WTC11 (cell line): Measurements from ENCODE around the gene WWOX. TPM values are rescaled to one million over a fixed set of nuclear protein-coding genes. Genes with fewer than 3 reads are reported as not detected.
"Not testable (repeated sequence)": the region's sequence is repeated elsewhere in the genome, so short reads cannot be mapped to it uniquely, and the experiment has no call there.

ENCODE experiments used
- ATAC-seq: fragments of 200-7000 bp; cut with Tn5 transposase; 2 replicates; pipeline ENCODE4 v1.10.0; 2021; ENCODE audit warnings: mild to moderate bottlenecking, moderate library complexity
- CTCF ChIA-PET: fragments of 300-600 bp; sonication (Branson Sonifier 250); formaldehyde crosslinking; loops from one replicate; lab custom pipeline; 2021; ENCODE audit warnings: antibody characterized with exemption; lab: Charles Lee
- POLR2A ChIA-PET: fragments of 350-600 bp; sonication (Branson Sonifier 250); formaldehyde crosslinking; loops from one replicate; lab custom pipeline; 2021; ENCODE audit warnings: antibody characterized with exemption; lab: Charles Lee
- DNase-seq: peaks from one replicate; pipeline ENCODE4 v3.0.0; 2021; ENCODE audit warnings: low spot score
- H3K27ac Mint-ChIP-seq: 2 replicates; pipeline ENCODE4 v1.8.0; 2021; ENCODE audit warnings: mixed read lengths
- H3K27me3 Mint-ChIP-seq: 2 replicates; pipeline ENCODE4 v1.8.0; 2021; ENCODE audit warnings: low read depth, mild to moderate bottlenecking, moderate library complexity, mixed read lengths
- H3K36me3 Mint-ChIP-seq: 2 replicates; pipeline ENCODE4 v1.8.0; 2021; ENCODE audit warnings: mixed read lengths
- H3K4me1 Mint-ChIP-seq: 2 replicates; pipeline ENCODE4 v1.8.0; 2022; ENCODE audit warnings: mixed read lengths
- H3K4me3 Mint-ChIP-seq: 2 replicates; pipeline ENCODE4 v1.8.0; 2021; ENCODE audit warnings: mild to moderate bottlenecking, moderate library complexity, mixed read lengths
- H3K9me3 Mint-ChIP-seq: 2 replicates; pipeline ENCODE4 v1.8.0; 2021; ENCODE audit warnings: mixed read lengths
- ARID4B ChIP-seq: sonication (generic); formaldehyde crosslinking; IDR thresholded peaks from 2 replicates; pipeline ENCODE4 v1.8.0; 2023; ENCODE audit warnings: missing genetic modification reagents, mild to moderate bottlenecking, borderline replicate concordance
- ATF2 ChIP-seq: sonication (generic); formaldehyde crosslinking; IDR thresholded peaks from 2 replicates; pipeline ENCODE4 v1.8.1; 2022; ENCODE audit warnings: low read depth, missing genetic modification reagents, borderline replicate concordance
- ATF3 ChIP-seq: sonication (generic); formaldehyde crosslinking; conservative IDR thresholded peaks from 2 replicates; pipeline ENCODE4 v1.8.1; 2022; ENCODE audit warnings: mild to moderate bottlenecking, missing genetic modification reagents
- ELF4 ChIP-seq: sonication (generic); formaldehyde crosslinking; IDR thresholded peaks from 2 replicates; pipeline ENCODE4 v1.8.1; 2022; ENCODE audit warnings: low read depth, mild to moderate bottlenecking, moderate library complexity, missing genetic modification reagents
- EMX1 ChIP-seq: fragments of 250-450 bp; sonication (Bioruptor Pico); IDR thresholded peaks from 2 replicates; pipeline ENCODE4 v1.8.0; 2021; ENCODE audit warnings: mild to moderate bottlenecking
- ERG ChIP-seq: fragments of 250-450 bp; sonication (Bioruptor Pico); IDR thresholded peaks from 2 replicates; pipeline ENCODE4 v1.8.0; 2021; ENCODE audit warnings: mild to moderate bottlenecking
- HMGA2 ChIP-seq: fragments of 250-450 bp; sonication (Bioruptor Pico); IDR thresholded peaks from 2 replicates; pipeline ENCODE4 v1.4.0; 2021; ENCODE audit warnings: mild to moderate bottlenecking, moderate library complexity
- MLX ChIP-seq: sonication (generic); formaldehyde crosslinking; IDR thresholded peaks from 2 replicates; pipeline ENCODE4 v1.8.1; 2023; ENCODE audit warnings: mild to moderate bottlenecking, missing genetic modification reagents, moderate library complexity
- MXD4 ChIP-seq: fragments of 250-450 bp; sonication (Bioruptor Pico); IDR thresholded peaks from 2 replicates; pipeline ENCODE4 v1.8.0; 2021; ENCODE audit warnings: mild to moderate bottlenecking, moderate library complexity, borderline replicate concordance
- MYBL2 ChIP-seq: sonication (generic); formaldehyde crosslinking; IDR thresholded peaks from 2 replicates; pipeline ENCODE4 v1.8.1; 2023; ENCODE audit warnings: mild to moderate bottlenecking, moderate library complexity, missing genetic modification reagents
- NR2C2 ChIP-seq: sonication (generic); formaldehyde crosslinking; IDR thresholded peaks from 2 replicates; pipeline ENCODE4 v1.8.0; 2022; ENCODE audit warnings: mild to moderate bottlenecking, missing genetic modification reagents
- SMAD3 ChIP-seq: sonication (generic); formaldehyde crosslinking; IDR thresholded peaks from 2 replicates; pipeline ENCODE4 v1.8.0; 2022; ENCODE audit warnings: missing genetic modification reagents, mild to moderate bottlenecking, borderline replicate concordance
- TEAD4 ChIP-seq: sonication (generic); formaldehyde crosslinking; IDR thresholded peaks from 2 replicates; pipeline ENCODE4 v1.8.0; 2022; ENCODE audit warnings: mild to moderate bottlenecking, missing genetic modification reagents
- TP53 ChIP-seq: sonication (generic); formaldehyde crosslinking; IDR thresholded peaks from 2 replicates; pipeline ENCODE4 v1.8.1; 2023; ENCODE audit warnings: mild to moderate bottlenecking, missing genetic modification reagents
- ZBTB21 ChIP-seq: sonication (generic); formaldehyde crosslinking; IDR thresholded peaks from 2 replicates; pipeline ENCODE4 v1.8.1; 2023; ENCODE audit warnings: mild to moderate bottlenecking, missing genetic modification reagents, borderline replicate concordance
- ZNF396 ChIP-seq: fragments of 250-450 bp; sonication (Bioruptor Pico); IDR thresholded peaks from 2 replicates; pipeline ENCODE4 v1.8.0; 2021; ENCODE audit warnings: mild to moderate bottlenecking, moderate library complexity, borderline replicate concordance
- total RNA-seq: library from RNA; stranded (reverse); gene quantifications from 3 replicates; pipeline ENCODE4 v1.2.3, GENCODE V29; 2021
- TF ChIP-seq, protein P1 (sequence below): fragments of 250-450 bp; sonication (Bioruptor Pico); IDR thresholded peaks from 2 replicates; pipeline ENCODE4 v1.9.0; 2021; ENCODE audit warnings: moderate library complexity, mild to moderate bottlenecking, inconsistent platforms, borderline replicate concordance
- TF ChIP-seq, protein P2 (sequence below): fragments of 250-450 bp; sonication (Bioruptor Pico); conservative IDR thresholded peaks from 2 replicates; pipeline ENCODE4 v1.9.0; 2021; ENCODE audit warnings: mild to moderate bottlenecking
- TF ChIP-seq, protein P3 (sequence below): sonication (generic); formaldehyde crosslinking; IDR thresholded peaks from 2 replicates; pipeline ENCODE4 v1.8.1; 2022; ENCODE audit warnings: low read depth, mild to moderate bottlenecking, moderate library complexity, missing genetic modification reagents, borderline replicate concordance
- TF ChIP-seq, protein P4 (sequence below): sonication (generic); formaldehyde crosslinking; IDR thresholded peaks from 2 replicates; pipeline ENCODE4 v1.8.0; 2022; ENCODE audit warnings: missing genetic modification reagents

Gene WWOX
- total RNA-seq, 1 experiment from 2014 or later: 15.7 TPM

GRCh38 chr16:78690510-78690909, 591.1 kb downstream of the WWOX start:
- DNase-seq: no peak
- POLR2A ChIA-PET: no interaction called here
- TF ChIP-seq, protein P1, sequence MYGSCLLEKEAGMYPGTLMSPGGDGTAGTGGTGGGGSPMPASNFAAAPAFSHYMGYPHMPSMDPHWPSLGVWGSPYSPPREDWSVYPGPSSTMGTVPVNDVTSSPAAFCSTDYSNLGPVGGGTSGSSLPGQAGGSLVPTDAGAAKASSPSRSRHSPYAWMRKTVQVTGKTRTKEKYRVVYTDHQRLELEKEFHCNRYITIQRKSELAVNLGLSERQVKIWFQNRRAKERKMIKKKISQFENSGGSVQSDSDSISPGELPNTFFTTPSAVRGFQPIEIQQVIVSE: no peak
- TF ChIP-seq, protein P2, sequence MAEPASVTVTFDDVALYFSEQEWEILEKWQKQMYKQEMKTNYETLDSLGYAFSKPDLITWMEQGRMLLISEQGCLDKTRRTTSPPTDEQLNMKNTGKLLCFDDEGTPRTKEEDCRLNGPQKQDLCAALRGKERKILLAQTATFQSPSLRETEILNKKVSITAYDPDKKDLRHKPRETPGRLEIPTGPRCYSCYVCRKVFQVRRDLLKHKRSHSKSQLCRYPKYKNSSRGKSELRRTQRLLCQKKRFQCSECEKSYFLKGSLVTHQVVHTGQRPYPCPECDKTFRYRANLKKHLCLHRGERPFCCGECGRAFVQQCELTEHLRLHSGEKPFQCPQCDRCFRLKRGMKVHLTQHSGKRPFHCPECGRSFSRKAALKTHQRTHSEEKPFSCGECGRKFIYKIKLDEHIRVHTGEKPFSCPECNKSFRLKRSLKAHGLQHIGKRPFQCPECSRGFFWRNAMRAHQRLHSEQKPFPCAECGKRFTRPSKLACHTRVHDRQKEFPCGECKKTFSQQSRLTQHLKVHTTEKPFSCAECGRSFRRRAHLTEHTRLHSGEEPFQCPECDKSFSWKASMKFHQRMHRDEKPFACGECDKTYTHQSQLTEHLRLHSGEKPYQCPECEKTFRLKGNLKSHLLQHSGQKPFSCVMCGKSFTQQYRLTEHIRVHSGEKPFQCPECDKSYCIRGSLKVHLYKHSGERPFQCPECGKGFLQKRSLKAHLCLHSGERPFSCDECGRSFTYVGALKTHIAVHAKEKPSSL (CRISPR knock-in tag): no peak
- TF ChIP-seq MLX (CRISPR knock-in tag): no peak
- no peak for TF ChIP-seq MYBL2 (CRISPR knock-in tag)
- TF ChIP-seq TEAD4 (CRISPR knock-in tag): no peak
- TF ChIP-seq MXD4: no peak
- no peak for TF ChIP-seq ATF2 (CRISPR knock-in tag)
- no peak for TF ChIP-seq ERG
- TF ChIP-seq ELF4 (CRISPR knock-in tag): no peak
- TF ChIP-seq NR2C2 (CRISPR knock-in tag): no peak
- TF ChIP-seq, protein P3, sequence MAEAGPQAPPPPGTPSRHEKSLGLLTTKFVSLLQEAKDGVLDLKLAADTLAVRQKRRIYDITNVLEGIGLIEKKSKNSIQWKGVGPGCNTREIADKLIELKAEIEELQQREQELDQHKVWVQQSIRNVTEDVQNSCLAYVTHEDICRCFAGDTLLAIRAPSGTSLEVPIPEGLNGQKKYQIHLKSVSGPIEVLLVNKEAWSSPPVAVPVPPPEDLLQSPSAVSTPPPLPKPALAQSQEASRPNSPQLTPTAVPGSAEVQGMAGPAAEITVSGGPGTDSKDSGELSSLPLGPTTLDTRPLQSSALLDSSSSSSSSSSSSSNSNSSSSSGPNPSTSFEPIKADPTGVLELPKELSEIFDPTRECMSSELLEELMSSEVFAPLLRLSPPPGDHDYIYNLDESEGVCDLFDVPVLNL (CRISPR knock-in tag): no peak
- TF ChIP-seq ATF3 (CRISPR knock-in tag): no peak
- TF ChIP-seq, protein P4, sequence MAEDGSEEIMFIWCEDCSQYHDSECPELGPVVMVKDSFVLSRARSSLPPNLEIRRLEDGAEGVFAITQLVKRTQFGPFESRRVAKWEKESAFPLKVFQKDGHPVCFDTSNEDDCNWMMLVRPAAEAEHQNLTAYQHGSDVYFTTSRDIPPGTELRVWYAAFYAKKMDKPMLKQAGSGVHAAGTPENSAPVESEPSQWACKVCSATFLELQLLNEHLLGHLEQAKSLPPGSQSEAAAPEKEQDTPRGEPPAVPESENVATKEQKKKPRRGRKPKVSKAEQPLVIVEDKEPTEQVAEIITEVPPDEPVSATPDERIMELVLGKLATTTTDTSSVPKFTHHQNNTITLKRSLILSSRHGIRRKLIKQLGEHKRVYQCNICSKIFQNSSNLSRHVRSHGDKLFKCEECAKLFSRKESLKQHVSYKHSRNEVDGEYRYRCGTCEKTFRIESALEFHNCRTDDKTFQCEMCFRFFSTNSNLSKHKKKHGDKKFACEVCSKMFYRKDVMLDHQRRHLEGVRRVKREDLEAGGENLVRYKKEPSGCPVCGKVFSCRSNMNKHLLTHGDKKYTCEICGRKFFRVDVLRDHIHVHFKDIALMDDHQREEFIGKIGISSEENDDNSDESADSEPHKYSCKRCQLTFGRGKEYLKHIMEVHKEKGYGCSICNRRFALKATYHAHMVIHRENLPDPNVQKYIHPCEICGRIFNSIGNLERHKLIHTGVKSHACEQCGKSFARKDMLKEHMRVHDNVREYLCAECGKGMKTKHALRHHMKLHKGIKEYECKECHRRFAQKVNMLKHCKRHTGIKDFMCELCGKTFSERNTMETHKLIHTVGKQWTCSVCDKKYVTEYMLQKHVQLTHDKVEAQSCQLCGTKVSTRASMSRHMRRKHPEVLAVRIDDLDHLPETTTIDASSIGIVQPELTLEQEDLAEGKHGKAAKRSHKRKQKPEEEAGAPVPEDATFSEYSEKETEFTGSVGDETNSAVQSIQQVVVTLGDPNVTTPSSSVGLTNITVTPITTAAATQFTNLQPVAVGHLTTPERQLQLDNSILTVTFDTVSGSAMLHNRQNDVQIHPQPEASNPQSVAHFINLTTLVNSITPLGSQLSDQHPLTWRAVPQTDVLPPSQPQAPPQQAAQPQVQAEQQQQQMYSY: no peak
- TF ChIP-seq ZBTB21: no peak
- TF ChIP-seq SMAD3 (CRISPR knock-in tag): no peak
- no peak for TF ChIP-seq ARID4B
- no peak for TF ChIP-seq EMX1 (CRISPR knock-in tag)
- no peak for TF ChIP-seq HMGA2
- no peak for TF ChIP-seq TP53
- TF ChIP-seq ZNF396 (CRISPR knock-in tag): no peak
- no peak for ATAC-seq
- H3K27me3 Mint-ChIP-seq: no peaks in the 10 kb centered on the region; the same call in 1 of the 2 replicates
- H3K4me1 Mint-ChIP-seq: no peaks in the 10 kb centered on the region
- CTCF ChIA-PET: no interaction called here
- no peak overlapping the region for H3K4me3 Mint-ChIP-seq
- H3K27ac Mint-ChIP-seq: no peak overlapping the region
- H3K36me3 Mint-ChIP-seq: no peaks in the 10 kb centered on the region
- H3K9me3 Mint-ChIP-seq: no peaks in the 10 kb centered on the region

DNA sequence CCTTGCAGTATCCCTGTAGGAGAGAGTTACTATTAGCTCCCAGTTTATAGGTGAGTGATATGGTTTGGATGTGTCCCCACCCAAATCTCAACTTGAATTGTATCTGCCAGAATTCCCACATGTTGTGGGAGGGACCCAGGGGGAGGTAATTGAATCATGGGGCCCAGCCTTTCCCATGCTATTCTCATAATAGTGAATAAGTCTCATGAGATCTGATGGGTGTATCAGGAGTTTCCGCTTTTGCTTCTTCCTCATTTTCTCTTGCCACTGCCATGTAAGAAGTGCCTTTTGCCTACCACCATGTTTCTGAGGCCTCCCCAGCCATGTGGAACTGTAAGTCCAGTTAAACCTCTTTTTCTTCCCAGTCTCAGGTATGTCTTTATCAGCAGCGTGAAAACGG, 592.3 kb downstream of the WWOX start:
- ATAC-seq, H3K27me3 Mint-ChIP-seq, H3K27ac Mint-ChIP-seq, POLR2A ChIA-PET, H3K4me3 Mint-ChIP-seq, H3K9me3 Mint-ChIP-seq, H3K36me3 Mint-ChIP-seq, DNase-seq, H3K4me1 Mint-ChIP-seq: not testable (repeated sequence)
- CTCF ChIA-PET: interaction anchor here (1.9 kb wide), 1 partner anchor 14 kb away, joined by 5 read pairs; no protein-coding TSS in a partner anchor
